Liver (tissue), 3 donors: ENCODE results near the gene HIVEP3.

Experiments
- EGR1 ChIP-seq, 2 donors: IDR thresholded peaks; 2 replicates each; pipeline ENCODE4 v1.6.1; 2016 to 2018; ENCODE audit warnings: antibody characterized with exemption in 2 of 2, low read depth in 2 of 2
- HNF4A ChIP-seq, 2 donors: conservative IDR thresholded peaks; 2 replicates each; pipeline ENCODE4 v1.6.1; 2016; ENCODE audit warnings: antibody characterized with exemption in 2 of 2, mild to moderate bottlenecking in 2 of 2
- JUND ChIP-seq, 2 donors: IDR thresholded peaks; 2 replicates each; pipeline ENCODE4 v1.6.1; 2016; ENCODE audit warnings: antibody characterized with exemption in 2 of 2
- NR2F2 ChIP-seq: IDR thresholded peaks from 2 replicates; pipeline ENCODE4 v1.6.1; 2016; ENCODE audit warnings: antibody characterized with exemption
- RAD21 ChIP-seq, 2 donors: IDR thresholded peaks; 2 replicates each; pipeline ENCODE4 v1.6.1; 2016; ENCODE audit warnings: antibody characterized with exemption in 2 of 2, mild to moderate bottlenecking in 2 of 2
- REST ChIP-seq: IDR thresholded peaks from 2 replicates; pipeline ENCODE4 v1.6.1; 2016; ENCODE audit warnings: antibody characterized with exemption, mild to moderate bottlenecking
- RXRA ChIP-seq, 2 donors: IDR thresholded peaks; 2 replicates each; pipeline ENCODE4 v1.6.1; 2017 to 2018; ENCODE audit warnings: antibody characterized with exemption in 2 of 2, mild to moderate bottlenecking in 1 of 2
- SP1 ChIP-seq: IDR thresholded peaks from 2 replicates; pipeline ENCODE4 v1.6.1; 2018; ENCODE audit warnings: antibody characterized with exemption, mild to moderate bottlenecking
- TAF1 ChIP-seq: conservative IDR thresholded peaks from 2 replicates; pipeline ENCODE4 v1.6.1; 2016; ENCODE audit warnings: antibody characterized with exemption, mild to moderate bottlenecking
- YY1 ChIP-seq: IDR thresholded peaks from 2 replicates; pipeline ENCODE4 v1.6.1; 2016; ENCODE audit warnings: antibody characterized with exemption, mild to moderate bottlenecking
- ZBTB33 ChIP-seq: IDR thresholded peaks from 2 replicates; pipeline ENCODE4 v1.6.1; 2016; ENCODE audit warnings: antibody characterized with exemption
- TF ChIP-seq, protein P1 (sequence below): fragments of 150-350 bp; IDR thresholded peaks from 2 replicates; pipeline ENCODE4 v1.5.1; 2017; ENCODE audit warnings: improper control_type of control experiment, low read depth, low read length; ENCODE audit not compliant: missing input control
- TF ChIP-seq, protein P2 (sequence below): IDR thresholded peaks from 2 replicates; pipeline ENCODE4 v1.6.1; 2016; ENCODE audit warnings: antibody characterized with exemption
- donor health status: healthy.
- donor health status: healthy.

DNA sequence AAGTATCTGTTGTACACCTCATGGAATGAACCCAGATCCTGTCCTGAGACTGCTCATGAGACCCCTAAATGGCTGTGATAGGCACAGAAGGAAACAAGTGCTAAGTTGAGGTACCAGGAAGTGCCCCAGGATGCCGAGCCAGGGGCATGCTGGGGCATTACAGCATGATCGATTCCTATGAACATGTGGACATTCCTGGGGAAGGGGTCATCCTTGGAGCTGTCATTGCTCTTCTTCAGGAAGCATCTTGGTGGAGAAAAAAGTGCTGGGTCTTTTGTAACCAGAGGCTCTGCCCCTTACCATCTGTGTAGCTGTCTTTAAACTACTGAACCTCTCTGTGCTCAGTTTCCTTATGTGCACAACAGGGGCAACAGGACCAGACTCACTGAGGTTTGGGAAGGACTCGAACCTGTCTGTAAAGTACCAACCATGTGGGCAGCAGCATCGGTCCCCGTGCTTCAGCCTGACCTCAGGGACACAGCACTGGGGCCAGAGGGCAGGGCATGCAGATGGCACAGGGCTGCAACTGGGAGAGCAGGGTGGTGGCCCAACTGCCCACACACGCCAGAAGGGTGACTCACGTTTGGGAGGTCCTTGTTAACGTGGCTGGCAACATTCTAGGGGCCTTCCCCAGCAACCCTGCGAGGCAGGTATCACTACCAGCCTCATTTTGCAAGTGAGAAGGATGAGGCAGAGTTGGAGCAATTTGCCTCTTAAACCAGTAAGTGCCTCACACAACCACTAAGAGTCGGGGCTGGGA is 291.9 kb downstream of the HIVEP3 start:
- TF ChIP-seq, protein P1, sequence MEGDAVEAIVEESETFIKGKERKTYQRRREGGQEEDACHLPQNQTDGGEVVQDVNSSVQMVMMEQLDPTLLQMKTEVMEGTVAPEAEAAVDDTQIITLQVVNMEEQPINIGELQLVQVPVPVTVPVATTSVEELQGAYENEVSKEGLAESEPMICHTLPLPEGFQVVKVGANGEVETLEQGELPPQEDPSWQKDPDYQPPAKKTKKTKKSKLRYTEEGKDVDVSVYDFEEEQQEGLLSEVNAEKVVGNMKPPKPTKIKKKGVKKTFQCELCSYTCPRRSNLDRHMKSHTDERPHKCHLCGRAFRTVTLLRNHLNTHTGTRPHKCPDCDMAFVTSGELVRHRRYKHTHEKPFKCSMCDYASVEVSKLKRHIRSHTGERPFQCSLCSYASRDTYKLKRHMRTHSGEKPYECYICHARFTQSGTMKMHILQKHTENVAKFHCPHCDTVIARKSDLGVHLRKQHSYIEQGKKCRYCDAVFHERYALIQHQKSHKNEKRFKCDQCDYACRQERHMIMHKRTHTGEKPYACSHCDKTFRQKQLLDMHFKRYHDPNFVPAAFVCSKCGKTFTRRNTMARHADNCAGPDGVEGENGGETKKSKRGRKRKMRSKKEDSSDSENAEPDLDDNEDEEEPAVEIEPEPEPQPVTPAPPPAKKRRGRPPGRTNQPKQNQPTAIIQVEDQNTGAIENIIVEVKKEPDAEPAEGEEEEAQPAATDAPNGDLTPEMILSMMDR = no peak
- TF ChIP-seq ZBTB33 (no peak), JUND (IDR thresholded peaks at IDR 0.05) (no peak), TAF1 (no peak), RAD21 (IDR thresholded peaks at IDR 0.05) (no peak), REST (no peak), SP1 (no peak), HNF4A (conservative IDR thresholded peaks at IDR 0.05) (no peak), YY1 (no peak), RXRA (IDR thresholded peaks at IDR 0.05) (no peak), EGR1 (IDR thresholded peaks at IDR 0.05; ENCODE audit: low read depth in 2 of 2) (no peak), NR2F2 (no peak)
- TF ChIP-seq, protein P2, sequence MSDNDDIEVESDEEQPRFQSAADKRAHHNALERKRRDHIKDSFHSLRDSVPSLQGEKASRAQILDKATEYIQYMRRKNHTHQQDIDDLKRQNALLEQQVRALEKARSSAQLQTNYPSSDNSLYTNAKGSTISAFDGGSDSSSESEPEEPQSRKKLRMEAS = no peak
